Fibroblast of mammary gland (primary cell): ENCODE results near the gene MGAT4A.

Experiments used
- DNase-seq: peaks from one replicate; pipeline ENCODE4 v3.0.0-alpha.2; 2010; ENCODE audit warnings: low read depth
- H3K4me3 ChIP-seq: 2 replicates; pipeline ENCODE4 v1.5.1; 2011; ENCODE audit warnings: low read depth, mild to moderate bottlenecking, low read length, moderate library complexity; ENCODE audit not compliant: control insufficient read depth
- CTCF ChIP-seq: conservative IDR thresholded peaks from 2 replicates; pipeline ENCODE4 v1.5.1; 2011; ENCODE audit warnings: low read depth, low read length, inconsistent platforms; ENCODE audit not compliant: control insufficient read depth, insufficient read depth

The MGAT4A gene

DNA sequence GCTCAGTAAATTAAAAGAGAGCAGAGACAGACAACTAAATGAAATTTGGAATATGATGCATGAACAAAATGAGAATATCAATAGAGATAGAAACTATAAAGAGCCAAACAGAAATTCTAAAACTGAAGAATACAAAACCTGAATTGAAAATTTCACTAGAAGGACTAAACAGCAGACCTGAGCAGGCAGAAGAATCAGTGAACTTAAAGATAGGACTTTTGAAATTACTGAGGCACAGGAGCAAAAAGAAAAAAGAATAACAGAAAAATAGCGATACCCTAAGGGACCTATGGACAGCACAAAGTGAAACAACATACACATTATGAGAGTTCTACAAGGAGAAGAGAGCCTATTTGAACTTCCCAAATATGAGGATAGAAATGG lies 80.9 kb downstream of the MGAT4A start:
- TF ChIP-seq CTCF, result no peak
- no peak overlapping the region for H3K4me3 ChIP-seq
- no peak for DNase-seq

GRCh38 chr2:98649135-98649991 lies 81.6 kb downstream of the MGAT4A start:
- H3K4me3 ChIP-seq, result no peak overlapping the region
- TF ChIP-seq CTCF, result peak; percentile 100
- DNase-seq, result peak; percentile 78

GRCh38 chr2:98648451-98648850 lies 82.5 kb downstream of the MGAT4A start:
- TF ChIP-seq CTCF, result no peak
- no peak overlapping the region for H3K4me3 ChIP-seq

GRCh38 chr2:98647636-98648035 lies 83.3 kb downstream of the MGAT4A start:
- TF ChIP-seq CTCF, result no peak

More at GRCh38 chr2:98648451-98648850, 82.5 kb downstream of the MGAT4A start:
- DNase-seq, result no peak

GRCh38 chr2:98643496-98644100 lies 87.3 kb downstream of the MGAT4A start:
- no peak for TF ChIP-seq CTCF
- no peak overlapping the region for H3K4me3 ChIP-seq
- no peak for DNase-seq

More at GRCh38 chr2:98647636-98648035, 83.3 kb downstream of the MGAT4A start:
- no peak overlapping the region for H3K4me3 ChIP-seq
- DNase-seq, result peak; percentile 51

- H3K4me3 ChIP-seq, result no peak overlapping the region
- TF ChIP-seq CTCF, result no peak
- DNase-seq, result no peak
Observed at GRCh38 chr2:98637401-98638147, 93.4 kb downstream of the MGAT4A start.
